GM19372 (cell line): ENCODE data around the gene PDCD10.

Experiments
- ATAC-seq: cut with Tn5 transposase; IDR thresholded peaks from one replicate; pipeline ENCODE4 v1.9.1; 2021; ENCODE audit warnings: mild to moderate bottlenecking, low read depth, moderate library complexity; ENCODE audit not compliant: unreplicated experiment

PDCD10 gene

DNA sequence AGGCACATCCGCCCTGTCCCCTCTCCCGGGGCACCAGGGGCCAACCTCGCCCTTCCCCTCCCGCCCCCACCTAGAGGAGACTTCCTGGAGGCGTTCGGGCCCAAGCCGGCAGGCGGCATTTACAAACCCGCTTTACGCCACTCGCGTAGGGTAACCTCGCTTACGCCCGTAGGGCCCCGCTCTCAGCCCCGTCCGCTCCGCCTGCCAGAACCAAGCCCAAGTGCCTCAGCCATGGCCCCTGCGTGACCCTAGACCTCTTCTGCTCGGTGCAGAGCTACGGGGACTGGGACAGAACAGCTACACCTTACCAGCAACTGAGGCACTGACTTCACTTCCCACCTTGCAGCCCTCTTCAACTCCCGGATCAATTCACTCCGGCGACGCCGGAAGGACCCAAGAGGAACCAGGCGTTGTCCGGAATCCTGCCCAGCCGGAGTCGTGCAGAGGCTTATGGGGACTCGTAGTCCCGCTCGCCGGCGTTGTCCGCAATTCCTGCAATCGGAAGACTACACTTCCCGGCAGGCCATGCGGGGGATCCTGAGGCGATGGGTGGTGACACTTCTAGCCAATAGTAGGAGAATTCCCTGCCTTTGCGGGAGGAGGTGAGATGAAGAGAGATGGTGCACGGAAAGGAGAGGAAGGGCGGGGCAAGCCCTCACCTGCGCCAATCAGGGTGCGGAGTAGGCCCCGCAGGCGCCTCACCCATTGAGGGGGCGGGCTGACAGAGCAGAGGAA, at the start of gene PDCD10:
PDCD10 (minus strand) TSS at position 395 of the 735 bp plus-strand sequence. CDS start 14,735 bp downstream, outside the sequence.
- peak; percentile 80 for ATAC-seq

DNA sequence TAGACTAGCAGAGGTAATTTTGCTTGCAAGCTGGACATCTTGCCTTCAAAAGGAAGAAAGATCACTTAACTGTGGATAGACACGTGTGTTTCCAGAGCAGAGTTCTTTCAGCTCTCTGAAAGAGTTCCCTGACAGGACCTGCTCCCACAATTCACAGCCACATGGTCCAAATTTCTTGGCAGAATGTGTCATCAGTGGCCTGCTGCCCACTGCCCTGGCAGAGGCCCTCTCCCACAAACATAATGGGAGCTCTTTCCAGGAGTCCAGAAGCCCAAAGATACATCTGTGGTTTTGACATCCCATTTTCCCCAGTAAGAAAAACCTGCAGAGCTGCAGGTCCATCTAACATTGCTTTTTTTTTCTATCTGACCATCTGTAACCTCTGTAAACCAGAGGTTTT, 49.1 kb upstream of the PDCD10 start:
- no peak for ATAC-seq

- no peak for ATAC-seq
These were observed 45.7 kb upstream of the PDCD10 start for GRCh38 chr3:167780214-167780883.

DNA sequence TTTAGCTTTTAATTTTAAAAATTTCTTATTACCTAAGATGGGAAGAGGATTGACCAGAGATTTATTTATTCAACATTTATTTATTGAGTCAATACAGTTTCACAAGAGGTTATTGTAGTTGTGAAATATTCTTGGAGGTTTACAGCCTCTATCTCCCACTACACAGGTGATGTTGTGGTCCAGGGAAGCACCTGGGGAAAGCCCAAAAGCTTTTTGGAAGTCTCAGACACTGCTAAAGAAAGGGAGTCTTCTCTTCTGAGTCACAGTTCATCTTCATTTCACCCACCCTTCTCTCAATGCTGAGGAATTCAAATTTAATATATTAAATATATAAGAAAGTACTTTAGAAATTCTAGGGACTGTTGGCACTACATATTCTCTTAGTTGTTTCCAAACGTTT, 42.7 kb upstream of the PDCD10 start:
- ATAC-seq = no peak

GRCh38 chr3:167776066-167776685, 41.5 kb upstream of the PDCD10 start:
- no peak for ATAC-seq

DNA sequence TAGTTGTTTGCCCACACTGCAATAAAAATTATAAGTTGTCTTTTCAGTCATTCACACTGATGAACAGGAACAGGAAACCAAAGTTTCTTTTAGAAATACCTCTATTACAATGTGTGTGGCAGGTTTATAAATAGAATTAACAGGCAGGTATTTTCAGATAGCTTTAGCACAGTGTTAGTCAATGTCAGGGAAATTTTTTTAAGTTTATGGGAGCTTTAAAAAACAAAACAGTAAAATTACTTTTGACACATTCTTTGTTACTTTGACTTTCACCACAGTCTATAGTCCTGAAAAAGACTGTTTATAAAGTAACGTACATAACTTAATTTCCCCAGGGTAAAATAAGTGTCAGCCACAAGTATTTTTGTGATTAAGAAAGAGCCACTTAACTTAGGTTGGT, 38.9 kb upstream of the PDCD10 start:
- peak; percentile 81 for ATAC-seq

GRCh38 chr3:167772992-167773391, 38.3 kb upstream of the PDCD10 start:
- peak; percentile 36 for ATAC-seq

DNA sequence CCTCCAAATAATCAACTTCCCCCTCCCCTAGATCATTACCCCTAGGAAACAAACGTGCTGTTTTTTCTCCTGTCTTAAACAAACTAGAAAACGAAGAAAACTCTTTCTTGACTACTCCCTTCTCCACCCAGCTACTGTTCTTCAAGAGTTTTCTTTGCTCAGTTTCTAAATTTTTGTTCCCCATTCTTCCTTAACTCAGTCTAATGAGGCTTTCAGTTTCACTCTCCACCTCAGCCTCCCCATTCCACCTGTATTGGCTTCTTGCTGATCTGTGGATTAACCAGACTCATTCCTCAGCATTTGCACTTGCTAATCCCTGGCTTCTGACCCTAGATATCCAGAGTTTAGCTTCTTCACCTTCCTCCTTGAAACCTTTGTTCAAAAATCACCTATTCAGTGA, 27.6 kb upstream of the PDCD10 start:
- no peak for ATAC-seq

GRCh38 chr3:167761302-167761701, 26.6 kb upstream of the PDCD10 start:
- no peak for ATAC-seq

DNA sequence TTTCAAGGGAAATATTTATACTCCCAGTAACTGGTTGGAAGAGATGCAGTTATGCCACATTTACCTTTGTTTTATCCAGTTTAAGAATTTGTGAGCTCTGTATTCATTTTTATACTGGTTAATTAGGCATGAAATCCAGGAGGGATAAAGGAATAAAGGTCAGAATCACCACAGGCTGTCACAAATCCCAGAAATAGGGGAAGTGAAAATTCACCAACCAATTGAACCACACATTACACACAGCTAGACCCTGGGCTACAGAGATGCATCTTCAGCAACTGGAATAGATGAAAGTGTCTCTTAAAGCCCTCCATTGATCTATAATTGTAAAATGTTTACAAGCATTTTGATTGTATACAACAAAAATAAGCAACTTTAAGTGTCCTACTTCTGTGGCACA, 19.4 kb upstream of the PDCD10 start:
- no peak for ATAC-seq

DNA sequence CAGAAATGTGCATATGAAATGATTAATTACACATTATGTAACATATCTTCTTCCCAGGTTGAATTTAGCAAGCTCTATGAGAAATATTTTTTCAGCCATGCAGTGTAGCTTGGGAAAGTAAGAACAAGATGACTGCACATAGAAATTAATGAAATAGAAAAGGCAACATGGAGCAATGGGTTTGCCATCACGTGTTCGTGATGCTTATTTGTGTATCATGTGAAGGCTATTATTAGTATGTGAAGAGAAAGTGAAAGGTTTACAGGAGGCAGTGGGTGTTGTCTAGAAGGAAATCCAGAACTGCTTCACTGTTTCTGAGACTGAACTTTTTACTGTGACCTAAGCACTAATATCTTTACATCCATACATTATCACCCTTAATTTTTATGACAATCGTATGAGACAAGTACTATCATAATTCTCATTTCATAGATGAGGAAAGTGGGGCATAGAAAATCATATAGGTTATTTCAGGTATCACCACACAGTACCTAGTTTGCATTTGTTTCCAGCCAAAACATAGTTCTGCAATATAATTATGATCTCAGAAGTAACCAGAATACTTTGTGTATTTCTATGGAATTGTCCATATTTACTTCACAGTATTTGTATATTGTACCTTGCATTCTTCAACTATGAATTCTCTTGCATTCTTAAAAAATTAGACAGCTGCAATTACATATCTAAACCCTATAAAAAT, 15.7 kb upstream of the PDCD10 start:
- ATAC-seq = peak; percentile 100

GRCh38 chr3:167749728-167750127, 15.0 kb upstream of the PDCD10 start:
- ATAC-seq = no peak

DNA sequence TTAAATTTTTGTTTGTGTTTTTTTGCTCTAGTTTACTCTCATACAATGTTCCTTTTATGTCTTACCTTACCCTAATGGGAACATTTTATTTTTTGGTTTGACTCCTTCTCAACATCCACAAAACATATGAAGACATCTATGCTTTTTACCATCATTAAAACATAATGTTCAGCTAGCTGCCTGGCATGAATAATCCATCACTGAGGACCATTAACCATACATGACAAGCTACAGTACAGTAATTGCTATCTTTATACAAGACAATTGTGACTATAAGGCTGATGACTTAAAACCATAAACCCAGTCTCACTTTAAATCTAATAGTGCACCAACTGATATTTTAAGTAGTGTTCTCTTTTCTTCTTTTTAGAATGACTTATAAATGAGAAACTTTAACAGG, 14.5 kb upstream of the PDCD10 start:
- ATAC-seq = no peak

DNA sequence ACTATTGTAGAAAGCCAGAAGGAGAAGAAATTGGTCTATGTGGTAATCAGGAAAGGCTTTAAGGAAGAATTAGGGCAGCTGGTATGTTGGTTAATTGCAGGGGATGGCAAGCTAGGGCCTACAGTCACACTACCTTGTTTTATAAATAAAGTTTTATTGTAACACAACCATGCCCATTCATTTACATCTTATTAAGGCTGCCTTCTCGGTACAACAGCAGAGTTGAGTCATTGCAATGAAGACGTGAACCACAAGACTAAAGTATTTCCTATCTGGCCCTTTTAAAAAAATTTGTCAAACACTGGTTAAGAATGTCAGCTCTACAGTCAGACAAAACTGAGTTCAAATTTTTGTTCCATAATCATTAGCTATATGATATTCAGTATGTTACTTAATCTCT, 9.1 kb upstream of the PDCD10 start:
- ATAC-seq = no peak

DNA sequence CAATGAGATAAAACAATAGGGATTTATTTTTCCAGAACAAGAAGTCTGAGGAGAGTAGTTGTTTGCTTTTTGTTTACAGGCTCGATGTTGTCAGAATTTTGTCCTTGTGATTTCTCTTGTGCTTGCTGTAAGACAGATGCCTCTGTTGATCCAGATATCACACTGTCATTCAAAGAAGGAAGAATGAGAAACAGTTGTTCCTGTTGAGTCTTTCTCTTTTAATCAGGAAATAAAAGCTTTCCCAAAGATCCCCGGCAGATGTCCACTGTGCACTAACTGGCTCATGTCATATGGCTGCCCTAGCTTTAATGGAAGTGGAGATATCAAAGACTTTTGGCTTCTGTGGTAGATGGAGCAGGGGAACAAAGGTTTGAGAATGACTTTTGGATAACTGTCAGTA, 7.6 kb upstream of the PDCD10 start:
- no peak for ATAC-seq

DNA sequence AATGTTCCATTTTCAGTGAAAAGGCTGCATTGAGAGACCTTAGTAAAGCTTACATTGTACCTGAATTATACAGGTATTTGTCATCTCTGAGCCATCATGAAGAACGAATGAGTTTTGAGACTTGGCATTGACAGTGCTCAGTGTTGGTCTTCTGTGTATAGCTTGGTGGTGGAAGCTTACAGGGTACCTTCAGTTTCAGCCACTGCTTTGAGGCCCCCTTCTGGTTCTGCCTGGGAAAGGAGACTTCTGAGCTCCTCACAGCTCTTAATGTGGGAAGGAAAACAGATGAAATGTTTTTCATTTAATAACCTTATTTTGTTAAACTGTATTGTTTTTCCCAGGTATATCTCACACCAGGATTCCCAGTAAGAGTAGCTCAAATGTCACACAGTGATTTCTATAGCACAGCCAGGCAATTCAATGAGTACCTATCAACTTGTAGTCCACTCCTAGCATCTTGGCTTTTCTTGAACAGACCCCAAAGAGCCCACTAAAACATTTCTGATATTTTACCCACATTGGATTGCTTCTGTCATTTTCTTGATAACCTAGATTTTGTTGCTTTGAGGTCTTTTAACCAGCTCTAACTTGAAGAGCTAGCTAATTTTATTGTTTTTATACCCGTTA, 6.4 kb upstream of the PDCD10 start:
- peak; percentile 94 for ATAC-seq

DNA sequence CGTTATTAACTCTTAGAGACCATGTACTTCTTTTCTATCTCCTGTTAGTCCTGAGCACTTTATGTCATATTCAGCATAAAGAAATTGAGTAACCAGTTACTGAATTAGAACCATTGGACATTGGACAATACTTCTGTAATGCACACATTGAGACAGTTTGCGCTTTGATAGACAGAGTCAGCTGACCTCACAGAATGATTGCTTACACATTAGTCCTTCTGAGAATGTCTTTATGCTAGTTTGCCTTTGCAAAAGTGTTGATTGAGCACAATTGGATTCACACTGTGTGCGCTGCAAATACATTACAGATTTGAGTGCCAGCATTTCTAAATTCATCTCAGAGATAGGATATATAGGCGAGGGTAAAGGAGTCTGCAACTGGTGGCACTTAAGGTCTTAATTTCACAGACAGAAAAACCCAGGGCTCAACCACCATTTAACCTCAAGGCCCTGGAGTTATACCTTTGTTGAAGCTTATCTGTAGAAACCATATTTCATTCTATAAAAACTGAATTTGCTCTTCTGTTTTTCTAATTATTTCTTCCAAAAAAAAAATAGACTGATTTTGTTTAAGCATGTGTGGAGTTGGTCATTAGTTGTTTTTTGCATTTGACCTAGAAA, 4.6 kb upstream of the PDCD10 start:
- ATAC-seq = no peak

GRCh38 chr3:167738037-167738436, 3.3 kb upstream of the PDCD10 start:
- ATAC-seq = no peak

- no peak for ATAC-seq
These were observed 2.3 kb upstream of the PDCD10 start for GRCh38 chr3:167736997-167737396.

DNA sequence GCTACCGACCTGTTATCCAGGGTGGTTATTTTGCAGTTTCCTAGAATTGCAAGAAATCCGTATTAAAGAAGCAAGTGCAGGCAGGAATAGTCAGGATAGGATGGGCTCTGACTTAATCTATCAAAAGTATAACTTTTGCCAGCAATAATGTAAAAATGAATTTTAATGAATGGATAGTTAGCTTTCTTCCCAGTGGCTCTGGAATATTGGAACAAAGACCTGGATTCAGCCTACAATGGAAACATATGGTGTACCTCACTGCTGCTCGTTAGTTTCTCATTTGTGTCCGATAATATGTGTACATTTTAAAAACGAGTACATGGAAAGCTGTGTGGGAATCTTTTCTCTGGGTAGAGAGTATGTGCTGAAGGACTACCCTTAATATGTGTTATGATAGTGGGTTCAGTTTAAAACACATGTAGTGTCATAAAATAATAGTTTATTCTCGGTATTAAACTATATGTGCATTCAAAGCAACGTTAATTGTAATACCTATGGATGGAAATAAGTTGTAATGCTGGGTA, 1.6 kb upstream of the PDCD10 start:
- no peak for ATAC-seq
